Measurements from ENCODE around the gene EYA3.
"Not testable (repeated sequence)": the region's sequence is repeated elsewhere in the genome, so short reads cannot be mapped to it uniquely, and the experiment has no call there.

The EYA3 gene

DNA sequence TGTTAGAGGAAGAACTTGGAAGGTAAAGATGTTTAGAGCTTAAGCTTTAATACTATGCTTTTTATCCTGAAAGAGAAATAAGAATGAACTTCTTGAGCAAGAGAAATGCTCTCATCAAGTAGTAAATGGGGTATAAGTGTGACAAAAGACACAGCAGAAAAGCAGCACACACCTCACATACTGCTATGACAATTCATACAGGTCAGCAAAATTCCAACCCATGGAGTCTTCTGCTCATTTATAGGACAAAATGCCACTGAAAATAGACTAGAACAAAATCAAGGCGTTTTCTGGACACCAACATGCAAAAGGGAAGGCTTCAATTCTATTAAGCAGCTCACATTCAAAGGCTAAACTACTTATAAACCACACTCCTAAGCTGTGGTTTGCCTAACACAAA is 61.2 kb downstream of the EYA3 start:
- no peak for DNase-seq

DNA sequence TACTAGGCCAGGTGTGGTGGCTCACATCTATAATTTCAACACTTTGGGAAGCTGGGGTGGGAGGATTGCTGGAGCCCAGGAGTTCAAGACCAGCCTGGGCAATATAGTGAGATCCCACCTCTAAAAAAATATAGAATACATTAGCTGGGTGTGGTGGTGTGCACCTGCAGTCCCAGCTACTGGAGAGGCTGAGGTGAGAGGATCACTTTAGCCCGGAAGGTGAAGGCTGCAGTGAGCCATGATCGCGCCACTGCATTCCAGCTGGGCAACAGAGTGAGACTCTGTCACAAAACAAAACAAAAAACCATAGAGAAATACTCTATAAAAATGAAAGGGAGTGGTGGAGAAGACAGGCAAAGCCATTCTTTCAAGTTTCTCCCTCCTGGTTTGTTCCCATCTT is 62.1 kb downstream of the EYA3 start:
- DNase-seq = no peak

DNA sequence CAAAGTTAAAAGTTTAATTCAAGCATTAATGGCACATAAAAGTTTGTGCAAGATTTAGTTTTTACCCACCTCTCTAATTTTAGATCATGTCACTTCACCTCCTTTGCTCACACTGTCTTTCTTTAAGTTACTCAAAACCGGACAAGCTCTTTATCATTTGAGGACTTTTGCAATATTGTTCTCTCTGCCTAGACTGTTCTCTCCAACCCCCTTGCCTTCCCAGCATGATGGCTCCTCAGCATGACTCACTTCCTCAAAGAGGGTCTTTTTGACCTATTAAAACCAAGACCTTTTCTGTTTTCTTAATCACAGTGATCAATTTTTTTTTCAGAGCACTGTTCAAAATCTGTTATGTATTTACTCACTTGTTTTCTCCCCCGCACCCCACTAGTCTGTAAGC is 67.3 kb downstream of the EYA3 start:
- no peak for DNase-seq

DNA sequence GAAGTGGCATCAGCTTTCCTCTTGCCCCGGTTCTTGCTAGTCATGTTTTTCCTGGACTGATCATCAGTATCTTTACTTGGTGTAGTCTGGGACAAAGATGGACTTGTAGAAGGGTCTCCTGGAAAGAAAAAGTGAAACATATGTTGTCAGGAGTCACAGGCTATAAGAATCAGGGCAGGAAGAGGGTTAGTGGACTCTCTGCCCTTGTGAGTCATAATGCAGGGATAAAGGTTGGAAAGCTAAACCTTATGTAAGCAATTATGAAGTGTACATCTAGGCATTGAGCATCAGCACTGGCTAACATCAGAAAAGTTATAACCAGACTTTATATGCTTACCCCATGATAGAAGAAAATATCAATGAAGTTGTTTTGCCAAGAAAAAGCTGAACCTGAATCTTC is 77.4 kb downstream of the EYA3 start:
- DNase-seq = no peak

DNA sequence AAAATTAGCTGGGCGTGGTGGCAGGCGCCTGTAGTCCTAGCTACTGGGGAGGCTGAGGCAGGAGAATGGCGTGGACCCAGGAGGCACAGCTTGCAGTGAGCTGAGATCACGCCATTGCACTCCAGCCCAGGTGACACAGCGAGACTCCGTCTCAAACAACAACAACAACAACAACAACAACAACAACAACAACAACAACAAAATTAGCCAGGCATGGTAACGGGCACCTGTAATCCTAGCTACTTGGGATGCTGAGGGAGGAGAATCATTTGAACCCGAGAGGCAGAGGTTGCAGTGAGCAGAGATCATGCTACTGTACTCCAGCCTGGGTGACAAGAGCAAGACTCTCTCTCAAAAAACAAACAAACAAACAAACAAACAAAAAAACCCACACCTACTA is 85.3 kb downstream of the EYA3 start:
- DNase-seq = not testable (repeated sequence)

DNA sequence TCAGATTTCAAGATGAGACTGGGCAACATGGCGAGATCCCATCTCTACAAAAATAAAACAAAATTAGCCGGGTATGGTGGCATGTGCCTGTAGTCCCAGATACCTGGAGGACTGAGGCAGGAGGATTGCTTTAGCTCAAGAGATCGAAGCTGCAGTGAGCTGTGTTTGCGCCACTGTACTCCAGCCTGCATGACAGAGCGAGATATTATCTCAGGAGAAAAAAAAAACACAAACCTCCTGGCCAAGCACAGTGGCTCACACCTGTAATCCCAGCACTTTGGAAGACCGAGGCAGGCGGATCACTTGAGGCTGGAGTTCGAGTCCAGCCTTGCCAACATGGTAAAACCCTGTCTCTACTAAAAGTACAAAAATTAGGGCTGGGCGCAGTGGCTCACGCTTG is 85.8 kb downstream of the EYA3 start:
- DNase-seq = no peak

DNA sequence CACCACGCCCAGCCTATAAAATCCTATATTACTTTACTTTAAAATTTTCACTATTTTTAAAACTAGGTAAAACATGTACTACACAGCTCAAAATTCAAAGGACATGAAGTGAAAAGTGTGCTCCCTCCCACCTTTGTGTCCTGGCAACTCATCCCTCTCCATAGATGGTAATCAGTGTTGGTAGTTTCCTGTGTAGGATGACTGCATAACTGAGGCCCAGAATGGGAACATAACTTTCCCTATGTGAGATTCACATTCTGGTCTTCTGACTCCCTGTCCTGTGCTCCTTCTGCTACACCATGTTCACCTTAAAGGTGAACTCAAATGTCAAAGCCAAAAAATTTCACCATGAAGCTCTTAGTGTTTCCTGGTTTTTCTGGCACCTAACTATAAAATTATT is 89.4 kb downstream of the EYA3 start:
- DNase-seq = no peak

DNA sequence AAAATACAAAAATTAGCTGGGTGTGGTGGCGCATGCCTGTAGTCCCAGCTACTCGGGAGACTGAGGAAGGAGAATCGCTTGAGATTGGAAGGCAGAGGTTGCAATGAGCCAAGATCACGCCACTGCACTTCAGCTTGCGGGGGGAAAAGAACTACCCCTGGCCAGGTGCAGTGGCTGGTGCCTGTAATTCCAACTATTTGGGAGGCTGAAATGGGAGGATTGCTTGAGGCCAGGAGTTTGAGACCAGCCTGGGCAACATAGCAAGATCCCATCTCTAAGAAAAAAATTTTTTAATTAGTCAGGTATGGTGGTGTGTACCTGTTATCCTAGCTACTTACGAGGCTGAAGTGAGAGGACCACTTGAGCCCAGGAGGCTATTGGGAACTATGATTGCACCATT is 93.9 kb downstream of the EYA3 start:
- not testable (repeated sequence) for DNase-seq

DNA sequence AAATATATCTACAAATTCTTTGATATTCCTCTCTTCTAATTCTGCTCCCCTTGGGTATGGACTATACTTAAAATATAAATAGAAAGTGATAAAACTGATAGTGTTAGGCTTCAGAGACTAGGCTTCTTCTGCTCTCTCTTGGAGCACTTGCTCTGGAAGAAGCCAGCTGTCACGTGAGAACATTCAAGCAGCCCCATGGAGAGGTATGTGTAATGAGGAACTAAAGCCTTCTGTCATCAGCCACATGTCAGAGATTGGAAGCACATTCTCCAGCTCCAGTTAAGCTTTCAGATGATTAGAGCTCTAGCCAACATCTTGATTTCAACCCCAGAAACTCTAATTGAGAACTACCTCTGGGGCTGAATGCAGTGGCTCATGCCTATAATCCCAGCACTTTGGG is 94.3 kb downstream of the EYA3 start:
- no peak for DNase-seq

DNA sequence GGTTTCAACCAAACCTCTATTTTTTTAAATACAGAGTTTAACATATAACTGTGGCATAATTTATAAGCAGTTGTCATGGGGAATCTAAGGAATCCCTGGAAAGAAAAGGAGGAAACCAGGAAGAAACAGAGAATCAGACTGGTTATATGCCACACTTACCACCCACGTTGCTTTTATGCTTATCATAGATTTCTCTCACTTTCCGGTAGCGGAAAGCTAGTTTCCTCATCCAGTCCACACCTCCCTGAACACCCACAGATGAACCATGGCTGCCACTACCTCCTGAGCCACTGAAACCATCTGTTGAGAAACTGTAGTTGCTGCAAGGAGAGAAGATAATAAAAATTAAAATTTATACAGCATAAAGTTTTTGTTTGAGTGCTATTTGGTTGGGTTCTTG is 95.2 kb downstream of the EYA3 start:
- no peak for DNase-seq

DNA sequence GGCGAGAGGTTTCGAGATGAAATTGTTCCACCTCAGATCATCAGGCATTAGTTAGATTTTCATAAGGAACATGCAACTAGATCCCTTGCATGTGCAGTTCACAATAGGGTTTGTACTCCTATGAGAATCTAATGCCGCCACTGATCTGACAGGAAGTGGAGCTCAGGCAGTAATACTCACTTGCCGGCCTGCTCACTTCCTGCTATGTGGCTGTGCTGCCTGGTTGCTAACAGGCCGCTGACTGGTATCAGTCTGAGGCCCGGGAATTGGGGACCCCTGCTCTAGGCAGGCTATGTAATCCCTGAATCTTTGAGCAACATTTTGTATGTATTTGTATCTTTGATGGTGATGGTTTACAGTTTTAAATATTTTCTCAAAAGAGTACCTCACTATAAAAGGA is 96.1 kb downstream of the EYA3 start:
- no peak for DNase-seq

DNA sequence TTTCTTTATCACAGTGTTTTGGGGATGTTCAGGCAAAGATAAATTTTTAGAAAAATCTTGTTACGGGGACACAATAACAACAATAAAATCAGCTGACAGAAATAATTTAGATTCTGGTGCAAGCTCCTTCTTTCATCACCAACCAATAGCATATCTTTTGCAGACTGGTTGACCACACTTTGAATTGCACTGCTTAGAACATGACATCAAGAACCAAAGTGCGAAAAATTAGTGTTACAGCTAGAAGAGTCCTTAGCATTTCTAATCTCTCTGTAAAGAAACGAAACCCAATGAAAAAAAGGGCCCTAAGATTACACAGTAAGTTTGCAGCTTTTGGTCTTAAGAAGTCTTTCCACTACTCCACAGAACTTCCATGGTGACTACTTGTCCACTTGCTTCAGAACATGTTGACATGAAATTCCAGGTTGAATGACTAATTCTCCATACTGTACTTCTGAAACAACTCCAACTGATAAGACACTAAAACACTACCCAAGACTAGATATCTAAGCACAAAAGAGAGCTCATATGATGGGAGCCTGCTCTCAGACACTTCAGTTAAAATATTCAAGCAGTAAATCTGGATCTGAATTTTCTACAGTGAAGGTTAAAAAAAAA is 97.4 kb downstream of the EYA3 start:
- DNase-seq = no peak

DNA sequence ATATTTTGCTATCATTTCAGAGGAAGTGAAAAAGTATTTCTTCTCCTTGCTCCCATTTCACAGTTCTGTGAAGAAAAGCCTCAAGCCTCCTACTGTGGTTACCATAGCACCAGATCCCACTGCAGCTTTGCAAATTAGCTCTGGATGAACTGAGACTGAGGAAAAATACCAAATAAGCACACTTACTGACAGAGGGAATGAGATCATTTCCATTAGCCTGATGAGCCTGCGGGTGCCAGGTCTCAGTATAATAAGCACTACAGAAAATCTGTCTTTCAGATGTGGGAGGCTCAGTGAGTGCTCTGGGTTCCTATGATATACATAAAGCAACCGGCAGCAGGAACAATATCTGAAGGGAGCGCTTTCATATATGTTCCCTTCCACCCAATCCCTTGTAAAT is 107.3 kb downstream of the EYA3 start:
- no peak for DNase-seq

DNA sequence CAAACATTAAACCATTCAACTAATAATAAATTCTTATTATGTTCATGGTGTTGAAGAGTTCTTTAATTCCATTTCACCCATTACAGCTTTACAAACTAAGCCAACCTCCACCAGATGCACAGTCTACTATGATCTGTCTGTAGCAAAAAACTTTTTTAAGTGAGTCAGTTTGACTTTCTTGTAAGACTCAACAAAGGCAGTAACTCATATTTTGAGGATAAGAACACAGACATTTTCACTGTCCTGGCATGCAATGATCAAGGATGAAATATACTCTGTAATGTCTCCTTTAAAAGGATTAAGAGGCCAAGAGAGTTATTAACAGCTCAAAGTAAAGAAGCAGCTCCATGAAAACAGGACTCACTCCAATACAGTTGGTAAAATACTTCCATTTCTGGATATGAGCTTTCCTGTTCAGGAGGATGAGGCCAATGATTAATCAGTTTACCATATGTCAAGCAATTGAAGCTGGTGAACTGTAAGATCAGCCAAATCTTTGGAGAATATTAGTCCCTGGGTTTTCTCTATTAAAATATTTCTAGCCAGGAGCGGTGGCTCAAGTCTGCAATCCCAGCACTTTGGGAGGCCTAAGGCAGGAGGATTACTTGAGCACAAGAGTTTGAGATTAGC is 108.1 kb downstream of the EYA3 start:
- no peak for DNase-seq

DNA sequence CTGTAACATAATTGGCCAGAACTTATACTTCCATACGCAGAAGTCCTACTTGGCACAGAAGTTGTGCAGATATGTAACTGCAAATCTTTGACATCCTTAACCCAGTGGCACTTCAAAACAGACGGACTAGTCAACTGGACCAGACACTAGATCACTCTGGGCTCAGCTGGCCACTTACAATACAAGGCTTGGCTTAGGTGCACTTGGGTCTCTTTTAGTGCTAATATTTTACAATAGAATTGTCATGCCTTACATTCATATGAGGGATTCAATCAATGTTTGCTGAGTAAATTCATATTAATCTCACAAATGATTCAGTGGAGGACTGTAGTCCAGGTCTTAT is 108.6 kb downstream of the EYA3 start:
- no peak for DNase-seq

DNA sequence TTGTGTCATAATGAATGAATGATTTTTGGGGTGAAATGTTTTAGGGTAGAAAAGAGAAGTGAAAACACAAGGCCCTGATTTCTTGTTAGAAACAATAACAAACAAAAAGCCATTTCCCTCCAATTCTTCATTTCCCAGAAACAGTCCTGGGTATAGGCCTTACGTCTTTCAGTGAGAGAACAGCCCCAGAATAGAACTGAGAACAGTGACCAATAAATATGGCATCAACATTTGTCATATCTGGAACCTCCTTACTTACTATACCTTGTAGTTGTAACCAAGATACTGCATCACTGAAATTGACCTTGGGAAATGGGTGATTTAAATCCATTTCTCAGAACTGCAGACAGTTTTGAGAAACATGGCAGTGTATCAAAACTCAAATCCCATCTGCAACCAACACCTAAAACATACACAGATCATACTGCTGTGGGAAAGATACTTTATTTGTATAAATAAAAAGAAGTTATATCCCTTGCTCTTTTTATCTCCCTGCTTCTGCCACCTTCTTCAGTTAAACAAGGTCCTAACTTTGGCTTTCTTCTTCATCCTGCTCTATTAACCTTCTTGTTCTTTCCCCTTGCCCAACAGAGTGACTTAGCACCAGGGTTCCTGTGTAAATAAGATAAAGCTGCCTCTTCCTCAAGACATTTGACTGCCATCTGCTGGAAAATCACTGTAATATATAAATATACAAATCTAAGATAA is 109.1 kb downstream of the EYA3 start:
- peak in 1 of 2 experiments; percentile 47 for DNase-seq

DNA sequence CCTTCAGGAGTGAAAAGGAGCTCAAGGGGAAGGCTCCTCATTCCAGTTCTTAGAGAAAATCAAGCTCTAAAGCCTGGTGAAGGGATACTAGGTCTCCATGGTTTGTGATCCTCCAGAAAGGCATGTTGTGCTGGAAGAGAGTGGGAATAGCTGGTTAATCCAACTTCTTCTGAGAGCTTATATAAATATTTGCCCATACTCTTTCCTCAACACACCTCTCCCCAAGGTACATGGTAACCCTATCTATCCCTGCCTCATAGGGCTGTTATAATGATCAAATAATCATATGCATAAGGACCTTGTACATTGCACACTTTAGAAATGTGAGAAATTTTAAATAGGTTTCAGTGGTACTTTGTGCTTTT is 114.0 kb downstream of the EYA3 start:
- no peak for DNase-seq

DNA sequence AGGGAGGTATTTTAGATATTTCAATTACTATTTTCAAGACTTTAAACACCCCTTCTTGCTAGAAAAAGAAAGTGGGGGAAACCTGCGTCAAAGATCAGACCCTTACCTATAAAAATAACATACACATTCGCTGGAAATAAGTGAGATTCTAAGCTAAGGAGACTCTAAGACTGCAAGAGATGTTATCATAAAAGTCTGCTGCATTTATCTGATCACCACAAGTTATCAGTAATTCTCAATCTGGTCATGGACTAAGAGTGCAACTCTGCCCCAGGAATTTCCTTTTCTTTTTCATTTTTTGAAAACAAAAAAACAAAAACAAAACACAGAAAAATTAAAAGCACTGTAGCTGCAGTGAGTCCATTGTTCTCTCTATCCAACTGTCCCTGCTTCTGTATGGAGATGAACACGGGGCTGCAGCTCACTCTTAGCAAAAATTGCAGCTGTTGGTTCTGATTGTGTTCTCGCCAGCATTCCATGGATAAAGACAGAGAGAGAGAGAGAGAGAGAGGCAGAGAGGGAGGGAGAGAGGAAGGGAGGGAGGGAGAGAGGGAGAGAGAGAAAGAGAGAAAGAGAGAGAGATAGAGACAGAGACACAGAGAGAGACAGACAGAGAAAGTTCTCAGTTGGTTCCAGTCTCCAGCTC is 114.5 kb downstream of the EYA3 start:
- DNase-seq = no peak

DNA sequence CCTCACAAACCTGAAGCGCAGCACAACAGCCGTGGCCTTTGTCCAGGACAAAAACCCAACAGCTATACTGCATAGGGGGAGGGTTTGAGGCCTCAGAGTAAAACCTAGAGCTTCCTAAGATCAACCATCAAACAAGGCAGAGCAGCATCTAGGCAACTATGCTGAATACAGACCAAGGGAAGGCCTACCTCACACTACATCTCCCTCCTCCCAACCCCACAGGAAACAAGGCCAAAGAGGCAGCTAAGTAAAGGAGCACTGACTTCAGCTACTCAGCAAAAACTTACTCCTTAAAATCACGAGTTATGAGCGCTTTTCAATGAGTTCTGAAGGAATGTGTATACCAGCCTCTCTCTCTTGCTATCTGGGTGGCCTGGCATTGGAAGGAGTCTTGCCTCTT is 116.3 kb downstream of the EYA3 start:
- DNase-seq = no peak

DNA sequence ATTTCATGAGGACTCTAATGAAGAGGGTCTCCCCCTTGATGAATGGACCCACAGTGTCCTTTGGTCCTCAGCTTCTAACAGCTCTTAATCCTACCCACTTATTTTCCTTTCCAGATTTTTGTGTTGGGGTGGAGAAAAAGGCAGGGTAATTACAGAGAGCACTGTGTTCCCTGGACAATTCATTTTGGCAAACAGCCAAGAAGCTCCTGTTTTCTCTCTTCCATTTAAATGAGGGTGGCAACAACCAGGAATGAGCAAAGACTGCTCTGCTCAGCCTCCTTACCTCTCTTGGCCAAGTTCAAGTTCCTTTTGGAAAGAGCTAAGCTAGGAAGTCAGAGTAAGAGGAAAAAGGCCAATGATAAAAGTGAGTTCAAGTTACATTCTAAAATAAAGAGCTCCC is 116.7 kb downstream of the EYA3 start:
- DNase-seq = no peak

DNA sequence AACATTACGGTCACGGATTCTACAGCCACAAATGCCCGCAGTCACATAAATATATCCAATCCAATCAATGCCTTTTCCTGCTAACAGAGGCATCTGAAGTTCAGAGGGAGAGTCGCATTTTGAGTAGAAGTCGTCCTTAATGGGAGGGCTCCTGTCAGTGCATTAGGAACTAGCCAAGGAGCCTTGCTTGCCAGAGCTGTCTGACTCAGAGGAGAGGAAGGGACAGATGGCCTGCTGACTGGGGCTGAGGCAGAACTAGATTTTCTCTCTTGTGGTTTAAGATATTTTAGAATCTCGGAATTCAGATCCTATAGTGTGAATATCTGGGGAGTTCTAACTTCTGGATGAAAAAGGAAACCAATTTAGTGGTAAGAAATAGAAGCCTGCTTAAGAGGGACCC is 118.0 kb downstream of the EYA3 start:
- no peak for DNase-seq

DNA sequence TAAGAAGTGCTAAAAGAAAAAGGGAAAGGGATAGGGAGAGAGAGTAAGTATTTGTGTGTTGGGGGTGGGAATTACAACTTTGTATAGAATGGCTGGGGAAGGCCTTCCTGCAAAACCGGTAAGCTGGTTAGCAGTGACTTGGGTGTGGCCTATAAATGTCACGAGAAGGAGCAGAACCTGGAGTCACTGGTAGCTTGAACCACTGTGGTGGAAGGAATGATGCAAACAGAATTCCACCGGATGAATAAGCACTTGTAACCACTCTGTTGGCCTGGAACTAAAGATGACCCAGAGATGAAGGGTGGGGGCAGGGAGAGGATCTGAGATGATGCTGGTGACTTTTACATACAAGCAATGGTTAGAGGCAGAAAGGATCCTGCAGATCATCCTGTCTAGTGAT is 119.7 kb downstream of the EYA3 start:
- peak in 1 of 2 experiments; percentile 34 for DNase-seq

DNA sequence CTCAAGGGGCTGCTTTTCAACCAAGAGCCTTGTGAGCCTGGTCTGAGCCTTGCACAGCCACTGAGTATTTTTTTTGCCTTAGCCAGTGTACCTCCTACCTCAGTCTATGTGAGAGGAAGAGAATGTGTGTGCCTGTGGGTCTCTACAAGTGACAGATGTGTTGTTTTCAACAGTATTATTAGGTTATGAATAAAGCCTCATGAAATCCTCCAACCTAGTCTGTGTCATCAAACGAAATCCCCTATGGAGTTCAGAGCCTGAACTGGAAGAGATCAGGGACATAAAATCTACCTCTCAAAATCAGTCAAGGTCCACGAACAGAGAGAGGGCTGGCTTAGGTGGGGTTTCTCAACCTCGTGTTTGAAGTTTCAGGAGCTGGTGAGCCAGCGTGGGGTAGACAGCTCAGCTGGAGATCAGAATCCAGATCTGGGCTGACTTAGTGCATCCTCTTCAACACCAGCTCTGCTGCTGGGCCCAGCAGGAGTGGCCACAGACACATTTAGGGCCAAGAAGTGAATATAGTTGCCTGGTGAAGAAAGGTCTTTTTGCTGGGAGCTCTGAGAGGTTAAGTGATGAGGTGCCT is 120.4 kb downstream of the EYA3 start:
- no peak for DNase-seq

Data from SW 1271 (cell line).